DLD1 (cell line): ENCODE data around the gene ATP11A.

Experiments used
- in situ Hi-C: cut with HindIII; loops from 2 replicates; pipeline ENCODE4 v1.10.0; 2017; ENCODE audit warnings: low sequenced_read_pairs

ATP11A gene

DNA sequence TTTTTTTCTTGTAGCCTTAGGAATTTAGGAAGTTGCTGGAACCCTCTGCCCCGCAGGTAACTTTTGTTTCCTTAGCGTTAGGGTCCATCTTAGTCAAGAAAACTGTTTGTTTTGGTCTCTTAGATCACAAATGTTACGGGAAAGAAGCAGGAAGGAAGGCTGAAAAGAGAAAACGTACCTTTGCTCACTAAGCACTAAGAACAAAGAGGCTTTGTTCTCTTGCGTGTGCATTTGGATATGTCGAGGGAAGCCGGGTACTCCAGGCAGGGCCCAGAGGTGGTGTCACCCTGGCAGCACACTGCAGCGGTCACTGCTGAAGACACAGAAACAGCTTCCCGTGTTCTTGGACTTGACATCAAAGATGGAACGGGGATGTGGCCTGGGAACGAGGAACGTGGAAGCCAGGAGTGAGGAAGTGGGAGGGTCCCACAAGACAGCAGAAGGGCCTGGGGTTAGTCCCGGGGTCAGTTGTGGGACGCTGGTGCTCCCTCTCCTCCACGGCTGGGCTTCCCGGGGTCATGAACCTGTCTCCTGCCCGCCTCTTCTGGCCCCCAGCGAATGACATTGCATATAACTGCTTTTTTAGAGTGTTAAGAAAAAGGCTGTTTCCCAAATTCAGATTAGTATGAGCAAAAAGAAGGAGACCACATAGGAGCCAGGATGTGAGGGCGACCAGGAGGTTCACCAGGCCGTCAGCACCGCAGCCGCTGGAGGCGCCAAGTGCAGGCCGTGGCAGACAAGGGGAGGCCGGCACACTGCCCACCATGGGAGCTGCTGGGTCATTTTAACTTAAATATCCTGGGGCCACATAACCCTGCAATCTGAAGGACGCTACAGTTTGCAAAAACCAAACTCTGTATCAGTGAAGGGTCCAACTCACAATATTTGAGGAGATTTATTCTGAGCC lies 31.6 kb downstream of the ATP11A start:
- in situ Hi-C loops = no loop called here

DNA sequence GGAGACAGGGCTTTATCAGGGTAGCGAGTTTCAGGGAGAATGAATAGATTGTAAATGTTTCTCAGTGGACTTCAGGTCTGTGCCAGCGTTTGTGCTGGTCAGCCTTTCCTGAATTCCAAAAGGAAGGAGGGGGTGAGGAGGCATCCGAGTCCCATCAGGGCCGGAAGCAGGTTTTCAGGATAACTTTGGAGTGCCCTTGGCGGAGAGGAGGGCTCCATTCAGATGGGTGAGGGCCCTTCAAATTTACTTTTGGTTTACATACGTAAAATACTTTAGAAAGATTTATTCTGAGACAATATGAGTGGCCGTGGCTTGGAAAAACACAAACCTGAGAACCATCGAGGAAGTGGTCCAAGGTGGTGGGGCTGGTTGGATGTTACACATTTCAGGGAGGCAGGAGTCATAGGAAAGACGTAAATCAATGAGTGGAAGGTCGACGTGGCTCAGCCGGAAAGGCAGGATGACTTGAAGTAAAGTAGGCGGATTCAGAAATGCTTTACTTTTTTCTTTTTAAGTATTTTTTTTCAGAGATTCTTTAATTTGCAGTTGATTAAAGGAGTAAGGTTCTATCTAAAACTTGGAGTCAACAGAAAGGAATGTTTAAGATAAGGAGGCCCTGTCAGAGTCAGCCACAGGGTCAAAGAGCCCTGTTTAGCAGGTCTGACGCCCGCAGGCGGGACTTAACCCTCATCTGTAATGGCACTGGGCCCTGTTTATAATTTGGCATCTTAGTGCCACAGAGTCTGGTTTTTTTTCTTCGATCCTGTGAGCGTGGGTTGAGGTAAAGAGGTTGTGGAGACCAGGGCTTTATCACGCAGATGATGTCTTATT lies 32.8 kb downstream of the ATP11A start:
- in situ Hi-C loops = no loop called here

DNA sequence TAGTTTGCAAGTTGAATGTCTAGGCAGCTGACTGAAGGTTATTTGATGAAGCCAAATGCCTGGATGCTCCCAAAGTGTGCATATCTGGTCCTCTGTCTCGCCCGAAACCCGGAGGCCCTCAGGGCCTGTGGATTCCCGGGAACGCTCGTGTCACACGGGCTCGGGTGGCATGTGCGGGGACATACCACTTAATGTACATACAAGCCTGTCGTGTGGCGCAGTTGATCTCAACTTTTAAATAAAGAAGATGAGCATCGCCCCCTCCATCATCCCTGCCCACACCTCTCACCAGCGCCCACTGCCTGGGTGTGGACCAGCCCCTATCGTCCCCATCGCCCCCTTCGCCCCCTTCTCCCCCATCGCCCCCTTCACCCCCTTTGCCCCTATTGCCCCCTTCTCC lies 33.9 kb downstream of the ATP11A start:
- in situ Hi-C loops = no loop called here

DNA sequence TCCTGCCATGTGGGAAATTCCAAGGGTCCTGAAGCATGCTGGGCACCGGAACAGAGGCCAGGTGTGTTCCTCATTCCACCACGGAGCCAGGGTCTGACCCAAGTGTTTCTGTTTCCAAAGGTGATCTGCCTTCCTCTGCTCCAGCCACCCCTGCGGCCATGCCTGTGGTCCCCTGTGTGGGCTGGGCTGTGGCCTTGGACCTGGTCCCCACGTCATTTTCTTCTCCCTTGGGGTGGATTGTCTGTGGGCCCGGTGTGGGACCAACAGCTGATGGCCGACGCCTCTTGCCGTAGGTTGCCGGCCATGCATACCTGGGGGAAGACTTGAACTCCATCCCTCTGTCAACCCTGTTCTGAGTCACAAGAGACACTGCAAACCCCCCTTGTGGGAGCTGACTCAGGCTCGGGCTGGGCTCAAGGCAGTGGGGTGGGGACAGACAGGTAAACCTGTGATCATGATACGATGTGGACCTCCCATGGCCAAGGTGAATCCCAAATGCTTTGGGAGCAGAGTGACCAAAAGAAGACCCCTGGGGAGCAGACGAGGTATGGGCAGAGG lies 35.0 kb downstream of the ATP11A start:
- in situ Hi-C loops = no loop called here

DNA sequence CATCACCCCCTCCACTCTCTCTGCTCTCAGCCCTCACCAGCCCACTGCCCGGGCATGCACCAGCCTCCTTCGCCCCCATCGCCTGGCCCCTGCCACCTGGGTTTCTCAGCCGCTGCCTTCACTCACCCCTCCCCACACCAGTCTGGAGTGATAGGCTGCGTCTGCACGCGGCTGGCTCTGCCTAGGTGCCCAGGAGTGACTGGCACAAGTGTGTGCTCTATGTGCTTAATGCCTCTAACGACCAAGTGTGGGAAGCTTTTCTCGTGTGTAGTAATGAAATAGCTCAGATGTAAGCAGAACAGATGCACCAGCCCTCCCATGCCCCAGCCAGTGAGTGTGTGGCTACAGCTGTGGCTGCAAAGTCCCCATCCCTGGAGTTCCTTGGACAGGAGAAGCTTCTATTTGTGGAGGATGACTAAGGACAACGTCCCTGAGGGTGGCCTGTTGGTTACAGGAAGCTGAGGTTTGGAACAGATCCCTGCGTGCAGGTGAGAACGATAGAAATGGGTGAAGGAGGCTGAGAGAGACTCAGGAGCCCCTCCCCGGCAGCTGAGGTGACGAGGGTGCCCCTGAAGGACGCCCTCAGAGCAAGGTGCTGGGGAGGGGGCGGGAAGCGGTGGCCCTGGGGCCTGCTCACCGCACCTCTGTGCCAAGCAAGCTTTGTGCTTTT lies 35.6 kb downstream of the ATP11A start:
- in situ Hi-C loops = no loop called here

DNA sequence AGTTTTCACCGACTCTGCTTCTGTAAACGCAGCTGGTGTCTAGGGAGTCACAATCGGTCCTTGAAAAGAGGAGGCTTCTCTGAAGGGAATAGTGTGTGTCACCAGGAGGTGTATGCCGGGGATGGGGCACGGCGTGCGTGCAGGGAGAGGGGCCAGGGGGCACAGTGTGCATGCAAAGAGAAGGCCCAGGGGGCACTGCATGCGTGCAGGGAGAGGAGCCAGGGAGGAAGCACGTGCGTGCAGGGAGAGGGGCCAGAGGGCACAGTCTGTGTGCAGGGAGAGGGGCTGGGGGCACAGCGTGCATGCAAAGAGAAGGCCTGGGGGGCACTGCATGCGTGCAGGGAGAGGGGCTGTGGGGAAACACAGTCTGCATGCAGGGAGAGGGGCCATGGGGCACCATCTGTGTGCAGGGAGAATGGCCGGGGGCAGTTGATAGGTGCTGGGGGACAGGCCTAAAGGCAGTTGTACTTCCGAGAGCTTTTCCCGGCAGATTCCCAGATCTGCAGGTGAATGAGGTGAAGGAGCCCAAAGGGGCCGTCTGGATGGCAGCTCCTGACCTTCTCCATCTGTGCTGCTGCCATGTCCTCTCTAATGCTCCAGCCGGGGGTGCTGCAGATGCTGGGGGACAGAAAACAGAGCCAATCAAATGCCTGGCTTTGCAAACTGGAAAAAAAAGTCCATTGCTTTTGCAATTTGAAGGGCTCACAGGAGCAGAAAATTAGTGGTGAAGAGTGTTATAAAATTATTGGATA lies 36.4 kb downstream of the ATP11A start:
- in situ Hi-C loops = no loop called here

DNA sequence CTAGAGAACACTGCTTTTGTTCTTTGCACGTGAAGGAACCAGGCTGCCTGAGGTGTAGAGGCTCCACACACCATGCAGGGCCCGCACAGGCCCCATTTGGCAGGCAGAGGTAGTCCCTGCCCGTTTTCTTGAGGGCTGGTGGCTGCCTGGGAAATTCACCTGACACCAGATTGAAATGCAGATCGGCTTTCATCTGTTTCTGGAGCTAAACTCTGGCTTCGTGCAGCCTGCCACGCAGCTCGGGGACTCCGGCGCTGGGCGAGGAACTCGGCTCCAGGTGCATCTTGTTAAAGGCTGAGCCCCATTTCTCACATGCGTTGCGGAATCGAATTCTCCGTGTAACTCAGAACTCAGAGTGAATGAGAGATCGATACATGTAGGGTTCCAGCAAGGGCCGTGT lies 37.7 kb downstream of the ATP11A start:
- in situ Hi-C loops = no loop called here

DNA sequence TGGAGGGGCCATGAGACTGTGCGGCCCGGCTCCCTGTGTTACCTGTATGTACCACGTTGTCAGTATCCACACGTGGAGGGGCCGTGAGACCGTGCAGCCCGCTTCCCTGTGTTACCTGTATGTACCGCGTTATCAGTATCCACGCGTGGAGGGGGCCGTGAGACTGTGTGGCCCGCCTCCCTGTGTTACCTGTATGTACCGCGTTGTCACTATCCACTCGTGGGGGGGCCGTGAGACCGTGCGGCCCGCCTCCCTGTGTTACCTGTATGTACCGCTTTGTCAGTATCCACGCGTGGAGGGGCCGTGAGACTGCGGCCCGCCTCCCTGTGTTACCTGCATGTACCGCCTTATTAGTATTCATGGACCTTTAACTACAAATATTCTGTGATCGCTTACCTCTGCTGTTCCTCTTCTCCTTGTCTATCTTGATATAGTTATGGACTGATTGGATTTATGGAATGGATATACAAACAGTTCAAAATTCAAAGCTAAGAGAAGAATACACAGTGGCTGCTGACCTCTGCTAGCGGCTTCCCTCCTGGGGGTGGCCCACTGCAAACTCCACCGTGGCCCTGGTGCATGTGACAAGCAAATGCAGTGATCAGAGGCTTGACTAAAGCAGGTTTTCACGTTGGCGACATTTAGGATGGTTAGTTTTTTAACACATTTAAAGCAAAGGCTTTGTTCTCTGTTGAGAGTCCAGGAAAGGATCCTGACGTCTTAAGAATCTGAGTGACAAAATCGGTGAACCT lies 38.7 kb downstream of the ATP11A start:
- in situ Hi-C loops = no loop called here

DNA sequence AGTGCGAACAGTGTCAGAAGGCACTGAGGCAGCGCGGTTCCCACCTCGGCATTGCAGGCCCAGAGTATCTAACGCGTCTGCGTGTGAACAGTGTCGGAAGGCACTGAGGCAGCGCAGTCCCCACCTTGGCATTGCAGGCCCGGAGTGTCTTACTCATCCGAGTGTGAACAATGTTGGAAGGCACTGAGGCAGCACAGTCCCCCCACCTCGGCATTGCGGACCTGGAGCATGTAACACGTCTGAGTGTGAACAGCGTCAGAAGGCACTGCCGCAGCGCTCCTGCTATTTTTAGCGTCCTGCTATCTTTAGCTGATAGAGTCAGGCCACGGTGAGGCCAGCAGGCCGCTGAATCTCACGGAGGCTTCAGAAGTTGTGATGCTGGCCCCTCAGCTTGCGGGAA lies 39.6 kb downstream of the ATP11A start:
- in situ Hi-C loops = no loop called here

DNA sequence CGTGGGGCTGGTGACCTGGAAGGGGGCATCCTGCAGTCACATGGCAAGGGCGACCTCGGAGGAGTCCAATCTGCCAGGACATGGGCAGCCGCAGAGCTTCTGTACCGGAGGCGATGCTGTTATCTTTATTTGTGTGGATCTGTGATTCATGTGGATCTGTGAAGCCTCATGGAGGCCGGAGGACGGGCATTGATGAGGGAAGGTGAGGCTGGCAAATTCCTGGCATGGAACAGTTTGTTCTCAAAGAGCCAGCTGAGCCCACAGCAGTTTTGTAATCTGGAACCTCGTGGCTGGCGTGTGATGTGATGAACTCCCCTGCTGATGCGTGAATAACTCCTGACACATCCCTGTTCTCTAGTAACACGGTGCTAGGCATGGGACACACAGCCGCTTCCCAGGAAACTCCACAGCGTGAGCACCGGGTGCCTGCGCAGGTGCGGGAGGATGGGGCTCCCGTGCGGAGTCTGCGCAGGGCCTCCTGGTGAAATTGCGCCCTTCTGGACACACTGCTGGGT lies 40.4 kb downstream of the ATP11A start:
- in situ Hi-C loops = no loop called here

DNA sequence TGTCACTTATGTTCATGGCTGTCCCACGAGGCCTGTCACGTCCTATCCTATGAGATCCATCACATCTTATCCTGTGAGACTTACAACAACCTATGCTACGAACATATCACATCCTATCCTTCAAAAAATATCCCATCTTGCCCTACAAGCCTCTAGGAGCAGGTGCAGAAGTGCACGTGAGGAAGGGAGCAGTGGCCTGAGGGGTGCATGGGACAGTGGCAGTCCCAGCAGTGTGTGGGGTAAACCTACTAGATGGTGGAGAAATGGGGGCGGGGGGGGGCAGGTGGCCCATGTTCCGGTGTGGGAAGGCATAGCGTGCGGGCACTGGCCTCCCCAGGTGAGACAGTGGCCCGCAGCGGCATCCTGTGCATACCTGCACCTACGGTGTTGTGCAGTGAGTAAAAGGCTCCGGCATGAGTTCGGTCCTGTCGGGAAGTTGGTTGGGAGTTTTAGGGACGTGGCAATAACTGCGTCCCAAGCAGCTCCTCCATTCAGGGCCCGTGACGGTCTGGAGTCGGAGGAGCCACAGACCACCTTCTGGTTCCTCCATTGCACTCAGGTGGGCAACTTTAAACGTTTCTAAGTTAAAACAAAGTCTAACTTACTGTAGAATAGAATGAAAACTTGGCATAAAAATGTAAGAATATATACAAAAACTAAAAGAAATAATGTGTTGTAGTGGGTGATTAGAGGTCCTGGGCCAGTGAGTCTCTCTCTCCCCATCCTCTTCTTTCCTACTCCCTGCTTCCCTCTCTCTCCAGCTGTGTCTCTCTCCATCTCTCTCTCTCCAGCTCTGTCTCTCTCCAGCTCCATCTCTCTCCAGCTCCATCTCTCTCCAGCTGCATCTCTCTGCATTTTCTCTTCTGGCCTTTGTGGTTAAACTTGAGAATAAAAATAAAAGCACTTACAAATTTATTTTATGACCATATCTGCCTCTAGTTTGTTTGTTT lies 42.1 kb downstream of the ATP11A start:
- in situ Hi-C loops = no loop called here

DNA sequence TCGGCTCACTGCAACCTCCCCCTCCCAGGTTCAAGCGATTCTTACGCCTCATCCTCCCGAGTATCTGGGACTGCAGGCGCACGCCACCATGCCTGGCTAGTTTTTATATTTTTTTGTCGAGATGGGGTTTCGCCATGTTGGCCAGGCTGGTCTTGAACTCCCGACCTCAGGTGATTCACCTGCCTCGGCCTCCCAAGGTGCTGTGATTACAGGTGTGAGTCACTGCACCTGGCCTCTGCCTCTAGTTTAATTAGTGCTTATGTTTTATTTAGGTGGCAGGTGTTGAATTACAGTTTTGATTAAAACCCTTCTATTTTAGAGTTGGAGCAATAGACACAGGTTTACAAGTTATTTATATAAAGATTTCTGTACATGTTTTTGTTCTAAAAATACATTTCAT lies 42.8 kb downstream of the ATP11A start:
- in situ Hi-C loops = no loop called here

DNA sequence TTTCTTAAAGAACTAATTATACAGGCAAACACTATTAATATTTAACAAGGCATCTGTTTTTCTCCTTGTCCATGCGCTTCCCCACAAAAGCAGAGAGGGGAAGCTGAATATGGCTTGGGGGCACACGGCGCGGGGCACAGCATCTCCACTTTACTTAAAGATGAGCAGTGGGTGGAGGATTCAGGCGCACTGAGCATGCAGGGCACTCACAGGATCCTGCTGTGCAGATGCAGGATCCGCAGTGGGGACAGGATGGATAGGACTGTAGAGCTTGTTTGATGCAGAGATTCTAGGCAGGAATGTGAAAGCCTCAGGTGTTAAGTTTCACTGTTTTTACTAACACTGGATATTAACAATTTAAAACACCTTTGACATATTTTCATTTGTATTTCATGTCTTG lies 43.3 kb downstream of the ATP11A start:
- in situ Hi-C loops = no loop called here

DNA sequence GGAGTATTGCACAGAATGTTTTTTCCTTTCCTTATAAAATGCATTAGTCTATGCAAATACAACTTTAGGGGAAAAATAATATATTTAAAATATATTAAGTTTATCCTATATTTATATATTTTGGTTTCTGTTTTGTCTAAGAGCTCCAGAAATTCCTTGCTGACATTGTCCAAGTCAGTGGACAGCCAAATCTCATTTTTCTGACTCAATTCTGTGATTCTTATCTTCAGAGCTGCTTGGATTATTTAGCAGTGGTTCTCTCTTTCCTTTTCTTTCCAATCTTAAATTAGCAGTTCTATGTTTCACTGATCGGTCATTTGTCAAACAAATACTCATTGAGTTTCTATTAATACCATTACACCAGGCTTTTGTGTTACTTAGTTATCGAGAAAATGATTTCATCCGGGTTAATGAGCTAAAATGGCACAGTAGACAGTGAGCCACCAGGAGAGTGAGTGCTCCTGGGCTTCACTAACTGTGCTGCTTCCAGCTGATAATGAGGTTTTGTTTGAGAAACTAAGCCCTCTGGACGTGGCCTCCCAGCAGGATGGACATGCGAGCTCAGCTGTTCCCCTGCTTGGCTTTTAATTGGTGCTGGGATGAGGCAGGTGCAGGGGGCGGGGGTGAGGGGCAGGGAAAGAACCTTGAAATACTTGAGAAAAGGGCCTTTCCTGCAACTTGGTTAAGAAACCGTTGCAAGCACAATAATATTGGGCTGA lies 44.0 kb downstream of the ATP11A start:
- in situ Hi-C loops = no loop called here

DNA sequence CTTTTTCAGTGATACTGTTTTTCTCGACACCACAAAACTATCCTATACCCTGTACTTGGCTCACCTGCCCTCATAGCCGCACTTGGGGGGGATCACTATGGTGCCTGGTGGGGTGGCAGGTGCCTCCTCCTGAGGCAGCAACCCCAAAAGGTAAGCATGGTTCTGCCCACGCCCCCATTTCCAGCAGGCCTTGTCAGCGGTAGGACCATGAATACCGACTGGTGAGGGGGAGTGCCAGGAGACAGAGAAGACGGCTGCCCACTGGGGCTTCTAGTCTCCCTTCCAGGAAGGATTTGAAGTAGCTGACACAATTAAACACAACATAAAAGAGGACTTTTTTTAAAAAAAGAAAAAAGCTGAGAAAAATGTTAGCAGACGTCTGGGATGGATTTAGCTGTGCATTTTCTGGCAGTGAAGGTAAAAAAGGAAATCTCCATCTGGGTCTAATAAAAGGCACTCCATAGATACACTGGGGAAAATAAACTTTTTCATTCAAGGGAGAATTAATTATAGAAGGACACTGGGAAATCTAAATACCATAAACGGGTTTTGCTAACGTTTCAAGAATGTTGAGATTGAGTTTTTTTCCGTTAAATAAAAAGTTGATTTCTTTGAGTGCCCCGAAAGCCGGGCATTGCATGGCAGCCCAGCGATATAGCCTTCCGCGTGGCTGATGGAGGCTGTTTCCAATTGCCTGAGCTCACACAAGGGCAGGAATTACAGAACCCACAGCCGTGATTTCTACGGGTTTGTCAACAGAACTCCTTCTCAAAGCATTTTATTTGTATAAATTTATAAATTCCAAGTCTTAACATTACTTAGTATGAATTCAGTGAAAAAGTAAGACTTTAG lies 45.1 kb downstream of the ATP11A start:
- in situ Hi-C loops = no loop called here

DNA sequence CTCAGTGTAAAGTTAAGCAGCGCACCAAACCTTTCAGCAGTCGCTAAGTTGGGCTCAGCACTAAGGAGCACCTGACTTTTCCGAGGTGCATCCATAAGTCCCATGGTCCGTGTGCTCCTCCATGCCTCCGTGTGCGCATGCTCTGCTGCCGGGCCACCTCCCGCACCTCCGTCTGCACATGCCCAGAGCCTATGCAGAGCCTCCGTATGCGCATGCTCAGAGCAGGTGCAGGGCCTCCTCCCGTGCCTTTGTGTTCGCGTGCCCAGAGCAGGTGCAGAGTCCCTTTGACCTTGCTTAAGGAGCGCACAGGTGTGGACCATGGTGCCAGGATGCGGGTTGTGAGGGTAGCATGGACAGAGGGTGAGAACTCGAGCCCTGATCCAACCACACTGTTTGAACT lies 46.0 kb downstream of the ATP11A start:
- in situ Hi-C loops = no loop called here

DNA sequence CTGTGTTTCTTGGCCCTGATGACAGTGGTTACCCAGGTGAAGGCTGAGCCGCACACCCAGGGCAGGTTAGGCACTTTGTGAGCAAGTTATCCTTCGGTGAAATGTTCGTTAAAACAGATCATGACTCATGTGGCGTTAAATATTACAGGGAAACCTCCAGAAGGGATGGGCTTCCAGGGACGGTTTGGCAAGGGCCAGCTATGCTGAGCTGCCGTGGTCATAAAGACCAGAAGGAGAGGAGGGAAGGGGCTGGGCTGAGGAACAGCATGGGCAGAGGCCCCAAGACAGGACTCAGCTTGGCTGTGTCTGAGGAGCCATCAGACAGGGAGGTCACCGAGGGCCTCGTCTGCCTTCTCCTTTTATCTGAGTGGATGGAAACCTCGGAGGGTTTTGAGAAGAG lies 47.5 kb downstream of the ATP11A start:
- in situ Hi-C loops = no loop called here
